Stimulated activated CD4-positive, alpha-beta T cell treated with anti-CD3 and anti-CD28 coated beads, Interleukin-4, amount 100 ng/mL, for 1 hour (primary cell): Measurements from ENCODE around the gene STOX2.
"Not testable (repeated sequence)": the region's sequence is repeated elsewhere in the genome, so short reads cannot be mapped to it uniquely, and the experiment has no call there.

Experiments
- DNase-seq: peaks from one replicate; pipeline ENCODE4 v3.0.0-alpha.2; 2020

The STOX2 gene

DNA sequence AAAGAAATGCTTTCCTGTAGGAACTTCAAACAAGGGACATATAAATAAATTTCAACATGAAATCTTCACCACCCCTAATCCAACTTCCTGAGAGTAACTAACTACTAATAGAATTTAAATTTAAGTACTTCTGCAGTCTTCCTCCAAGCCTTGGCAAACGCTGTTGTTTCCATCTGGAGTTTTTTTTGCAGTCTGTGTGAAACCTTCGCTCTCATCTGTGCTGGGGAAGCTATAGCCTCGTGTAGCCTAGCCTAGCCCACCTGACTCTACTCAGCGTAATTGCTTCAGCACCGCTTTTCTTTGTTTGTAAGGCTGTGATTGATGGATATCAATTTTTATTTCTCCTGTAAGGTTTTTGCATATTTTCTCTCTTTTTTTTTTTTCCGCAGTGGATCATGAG lies 30.9 kb downstream of the STOX2 start:
- no peak for DNase-seq

GRCh38 chr4:183936574-183937345 lies 31.7 kb downstream of the STOX2 start:
- no peak for DNase-seq

DNA sequence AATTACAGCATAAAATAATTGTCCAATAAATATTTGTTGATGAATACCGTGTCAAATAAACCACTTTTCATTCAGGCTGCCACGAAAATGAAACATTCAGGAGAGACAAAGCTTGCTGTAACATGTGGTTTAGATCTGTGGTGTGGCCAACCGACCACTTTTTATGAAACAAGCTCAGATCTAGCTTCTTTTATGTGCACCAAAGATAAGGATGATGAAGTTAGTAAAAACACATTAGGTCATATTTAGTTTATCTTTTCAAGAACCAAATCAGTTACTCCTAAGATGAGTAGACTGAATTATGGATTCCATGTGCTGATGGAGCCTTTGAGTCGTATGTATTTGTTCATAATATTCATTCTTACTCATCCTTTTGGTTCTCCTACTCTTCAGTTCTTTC lies 35.8 kb downstream of the STOX2 start:
- DNase-seq = no peak

GRCh38 chr4:183941964-183942363 lies 36.9 kb downstream of the STOX2 start:
- no peak for DNase-seq

DNA sequence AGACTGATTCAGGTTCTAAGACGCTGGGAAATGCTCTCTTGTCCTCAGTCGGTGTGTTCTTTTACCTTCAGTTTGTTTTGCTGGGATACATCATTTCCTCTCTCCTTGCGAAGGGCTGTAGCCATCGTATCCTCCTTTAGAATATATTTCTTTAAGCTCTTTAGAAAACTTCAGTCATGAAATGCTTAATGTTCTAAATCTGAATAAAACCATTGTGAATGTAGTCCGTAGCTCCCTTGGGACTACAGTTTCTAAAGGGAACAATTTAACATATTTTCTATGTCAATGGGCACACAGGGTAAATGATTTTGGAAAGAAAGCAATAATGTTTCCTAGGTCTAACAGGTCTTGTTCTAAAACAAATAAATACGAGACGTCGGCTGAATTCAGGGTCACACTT lies 40.6 kb downstream of the STOX2 start:
- DNase-seq = no peak

DNA sequence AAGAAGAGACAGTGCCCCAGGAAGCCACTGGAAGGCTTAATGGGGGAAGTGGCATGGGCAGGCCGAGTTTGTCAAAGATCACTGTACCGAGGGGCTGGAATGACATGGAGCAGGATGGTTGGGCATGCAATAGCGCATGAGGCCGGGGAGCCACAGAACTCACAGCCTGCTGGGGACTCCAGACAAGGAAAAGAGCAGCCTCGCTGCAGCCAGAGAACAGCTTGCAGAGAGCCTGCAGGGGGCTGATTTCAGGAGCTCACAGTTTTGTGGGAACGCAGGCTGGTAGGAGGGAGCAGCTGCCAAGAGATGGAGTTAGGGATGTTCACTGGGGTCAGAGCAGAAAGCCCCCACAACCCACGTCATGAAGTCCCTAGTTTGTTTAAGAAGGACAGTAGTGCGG lies 45.4 kb downstream of the STOX2 start:
- DNase-seq = no peak

DNA sequence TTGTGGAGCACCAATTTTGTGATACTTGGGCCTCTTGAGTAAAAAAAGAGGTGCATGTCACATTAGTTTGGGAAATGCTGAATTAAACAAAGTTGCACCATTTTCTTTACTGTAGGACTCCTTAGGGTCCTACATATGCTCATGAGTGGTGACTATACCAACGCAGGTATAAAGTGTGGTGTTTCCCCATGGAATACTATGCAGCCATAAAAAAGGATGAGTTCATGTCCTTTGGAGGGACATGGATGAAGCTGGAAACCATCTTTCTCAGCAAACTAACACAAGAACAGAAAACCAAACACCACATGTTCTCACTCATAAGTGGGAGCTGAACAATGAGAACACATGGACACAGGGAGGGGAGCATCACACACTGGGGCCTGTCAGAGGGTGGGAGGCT lies 47.5 kb downstream of the STOX2 start:
- not testable (repeated sequence) for DNase-seq

GRCh38 chr4:183959319-183960045 lies 54.4 kb downstream of the STOX2 start:
- no peak for DNase-seq

GRCh38 chr4:183960046-183960420 lies 54.9 kb downstream of the STOX2 start:
- no peak for DNase-seq

GRCh38 chr4:183960962-183961541 lies 55.9 kb downstream of the STOX2 start:
- no peak for DNase-seq

DNA sequence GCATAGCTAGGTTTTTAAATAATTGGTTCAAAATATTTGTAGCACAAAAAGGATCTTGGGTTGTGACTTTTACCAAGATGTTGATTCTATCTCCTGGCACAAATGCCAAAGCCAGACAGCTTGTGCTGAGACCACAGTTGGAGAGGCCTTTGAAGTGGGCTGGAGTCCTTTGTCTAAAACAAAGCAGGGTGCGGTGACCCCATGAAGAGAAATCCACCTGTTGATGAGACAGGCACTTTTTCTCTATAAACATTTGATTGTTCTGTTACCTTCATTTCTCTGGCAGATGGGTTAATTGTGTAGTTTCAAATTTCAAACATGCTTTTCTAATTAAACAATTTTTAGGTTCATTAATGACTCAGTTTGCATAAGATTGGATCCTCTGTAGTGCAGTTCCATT lies 56.7 kb downstream of the STOX2 start:
- DNase-seq = no peak

DNA sequence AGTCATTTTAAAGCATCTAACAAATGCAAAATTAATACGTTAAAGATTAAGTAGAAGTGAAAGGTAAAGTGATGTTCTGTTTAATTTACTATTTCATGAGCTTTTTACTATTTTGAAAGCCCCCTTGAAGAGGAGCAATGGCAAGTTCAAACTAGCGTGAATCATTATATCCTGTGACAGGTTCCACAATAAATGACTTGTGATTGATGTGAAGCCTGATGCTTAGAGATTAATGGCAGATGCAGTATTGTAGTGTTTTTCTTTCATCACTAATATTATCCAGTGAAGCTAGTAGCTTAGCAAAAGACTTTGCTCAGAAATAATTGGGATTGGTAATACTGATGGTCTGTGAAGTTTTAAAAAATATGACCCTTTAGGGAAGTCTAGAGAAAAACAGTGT lies 57.3 kb downstream of the STOX2 start:
- DNase-seq = no peak

- no peak for DNase-seq
These were observed 61.3 kb downstream of the STOX2 start for GRCh38 chr4:183966371-183966770.

- no peak for DNase-seq
These were observed 62.2 kb downstream of the STOX2 start for GRCh38 chr4:183967266-183967665.

GRCh38 chr4:183968502-183968901 lies 63.4 kb downstream of the STOX2 start:
- no peak for DNase-seq

GRCh38 chr4:183968931-183969330 lies 63.8 kb downstream of the STOX2 start:
- DNase-seq = no peak

DNA sequence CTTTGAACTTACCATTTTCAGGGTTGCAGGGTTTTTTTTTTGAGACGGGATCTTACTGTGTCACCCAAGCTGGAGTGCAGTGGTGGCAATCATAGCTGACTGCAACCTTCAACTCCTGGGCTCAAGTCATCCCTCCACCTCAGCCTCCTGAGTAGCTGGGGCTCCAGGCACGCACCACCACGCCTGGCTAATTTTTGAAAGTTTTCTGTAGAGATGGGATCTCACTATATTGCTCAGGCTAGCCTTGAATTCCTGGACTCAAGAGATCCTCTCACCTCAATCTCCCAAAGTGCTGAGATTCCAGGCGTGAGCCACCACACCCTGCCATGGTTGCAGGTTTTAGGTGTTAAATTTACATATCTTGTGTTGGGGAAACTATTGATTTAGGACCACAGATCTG lies 64.5 kb downstream of the STOX2 start:
- DNase-seq = no peak

DNA sequence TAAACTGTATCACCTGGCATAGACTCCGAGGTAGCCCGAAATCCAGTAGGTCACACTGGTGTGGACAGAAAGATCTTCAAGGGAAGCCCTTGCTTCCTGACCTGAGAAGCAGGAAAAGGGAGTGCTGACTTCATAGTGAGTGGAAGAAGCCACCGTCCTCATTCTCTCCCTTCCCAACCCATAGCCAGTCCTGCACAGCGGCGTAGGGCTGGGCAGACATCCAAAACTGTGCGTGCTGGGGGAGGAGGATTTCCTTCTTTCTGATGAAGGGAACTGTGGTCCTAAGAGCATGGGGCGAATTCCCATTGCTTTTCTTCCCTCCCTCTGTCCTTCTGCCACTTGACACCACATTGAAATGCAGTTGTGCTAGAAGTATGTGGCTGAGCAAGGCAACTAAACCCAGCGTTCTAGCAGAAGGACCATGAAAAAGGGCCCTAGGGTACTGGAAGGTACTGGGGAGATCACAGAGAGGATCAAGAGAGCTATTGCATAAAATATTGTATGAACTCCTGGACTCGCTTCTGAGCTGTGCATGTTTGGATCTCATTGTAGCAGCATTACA lies 66.9 kb downstream of the STOX2 start:
- DNase-seq = no peak

GRCh38 chr4:183977707-183978106 lies 72.6 kb downstream of the STOX2 start:
- DNase-seq = no peak

DNA sequence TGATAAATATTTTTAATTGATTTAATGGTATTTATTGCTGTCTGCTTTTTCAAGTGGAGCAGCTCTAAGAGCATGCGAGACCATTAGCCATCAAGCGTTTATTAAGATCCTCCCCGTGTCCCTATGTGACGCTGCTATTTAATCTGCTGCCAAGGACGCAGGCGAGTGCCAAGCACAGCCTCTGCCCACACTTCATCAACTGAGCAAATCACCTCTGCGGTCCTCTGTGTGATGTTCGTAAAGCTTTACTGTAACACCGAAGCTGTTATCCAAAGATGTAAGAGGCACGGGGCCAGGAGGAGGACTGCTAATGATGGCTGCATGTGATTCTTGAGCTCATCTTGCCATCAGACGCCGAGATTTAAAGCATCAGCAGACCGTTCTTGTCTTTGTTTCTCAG lies 79.5 kb downstream of the STOX2 start:
- no peak for DNase-seq

GRCh38 chr4:183985786-183986185 lies 80.7 kb downstream of the STOX2 start:
- DNase-seq = no peak

- no peak for DNase-seq
These were observed 81.3 kb downstream of the STOX2 start for GRCh38 chr4:183986291-183986970.
